GM12801 (cell line): ENCODE measurements around the gene TFR2.

ENCODE experiments used
- TF ChIP-seq, protein P1 (sequence below): IDR thresholded peaks from one replicate; pipeline ENCODE4 v1.5.1; 2011; ENCODE audit warnings: control low read depth; ENCODE audit not compliant: insufficient read length; ENCODE audit errors: extremely low read depth

TFR2 gene

GRCh38 chr7:100685631-100686145, 44.3 kb upstream of the TFR2 start:
- TF ChIP-seq, protein P1, sequence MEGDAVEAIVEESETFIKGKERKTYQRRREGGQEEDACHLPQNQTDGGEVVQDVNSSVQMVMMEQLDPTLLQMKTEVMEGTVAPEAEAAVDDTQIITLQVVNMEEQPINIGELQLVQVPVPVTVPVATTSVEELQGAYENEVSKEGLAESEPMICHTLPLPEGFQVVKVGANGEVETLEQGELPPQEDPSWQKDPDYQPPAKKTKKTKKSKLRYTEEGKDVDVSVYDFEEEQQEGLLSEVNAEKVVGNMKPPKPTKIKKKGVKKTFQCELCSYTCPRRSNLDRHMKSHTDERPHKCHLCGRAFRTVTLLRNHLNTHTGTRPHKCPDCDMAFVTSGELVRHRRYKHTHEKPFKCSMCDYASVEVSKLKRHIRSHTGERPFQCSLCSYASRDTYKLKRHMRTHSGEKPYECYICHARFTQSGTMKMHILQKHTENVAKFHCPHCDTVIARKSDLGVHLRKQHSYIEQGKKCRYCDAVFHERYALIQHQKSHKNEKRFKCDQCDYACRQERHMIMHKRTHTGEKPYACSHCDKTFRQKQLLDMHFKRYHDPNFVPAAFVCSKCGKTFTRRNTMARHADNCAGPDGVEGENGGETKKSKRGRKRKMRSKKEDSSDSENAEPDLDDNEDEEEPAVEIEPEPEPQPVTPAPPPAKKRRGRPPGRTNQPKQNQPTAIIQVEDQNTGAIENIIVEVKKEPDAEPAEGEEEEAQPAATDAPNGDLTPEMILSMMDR = no peak

GRCh38 chr7:100685049-100685605, 43.8 kb upstream of the TFR2 start:
- TF ChIP-seq, protein P1 = no peak

- TF ChIP-seq, protein P1 = no peak
These were observed 43.2 kb upstream of the TFR2 start for GRCh38 chr7:100684534-100685042.

GRCh38 chr7:100683659-100684533, 42.5 kb upstream of the TFR2 start:
- TF ChIP-seq, protein P1 = no peak

DNA sequence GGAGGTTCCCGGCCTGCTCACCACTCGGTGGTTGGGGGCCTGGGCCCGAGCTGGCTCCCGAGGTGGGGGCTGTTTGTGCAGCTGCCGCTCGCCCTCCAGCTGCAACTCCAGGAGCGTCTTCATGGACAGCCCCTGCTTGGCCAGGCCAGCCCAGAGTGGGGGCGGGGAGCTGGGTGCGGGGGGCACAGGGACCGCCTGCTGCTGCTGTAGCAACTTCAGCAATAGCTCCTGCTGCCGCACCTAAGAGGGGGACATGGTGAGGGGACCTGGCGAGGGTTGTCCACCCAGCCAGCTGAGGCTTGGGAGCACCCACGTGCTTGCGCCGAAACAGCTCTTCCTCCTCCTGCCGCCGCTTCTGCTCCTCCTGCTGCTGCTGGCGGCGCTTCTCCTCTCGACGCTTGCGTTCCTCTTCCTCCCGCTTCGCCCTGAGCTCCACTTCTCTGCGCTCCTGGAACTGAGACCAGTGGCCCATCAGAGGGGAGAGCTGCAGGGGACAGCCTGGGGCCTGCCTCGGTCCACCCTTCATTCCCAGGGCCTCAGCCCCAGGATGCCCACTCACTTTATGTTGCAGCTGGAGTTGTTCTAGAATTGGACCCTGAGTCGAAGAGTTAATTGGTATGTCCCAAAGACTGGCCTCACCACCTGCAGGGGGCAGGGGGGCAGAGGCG, 41.8 kb upstream of the TFR2 start:
- TF ChIP-seq, protein P1 = no peak

DNA sequence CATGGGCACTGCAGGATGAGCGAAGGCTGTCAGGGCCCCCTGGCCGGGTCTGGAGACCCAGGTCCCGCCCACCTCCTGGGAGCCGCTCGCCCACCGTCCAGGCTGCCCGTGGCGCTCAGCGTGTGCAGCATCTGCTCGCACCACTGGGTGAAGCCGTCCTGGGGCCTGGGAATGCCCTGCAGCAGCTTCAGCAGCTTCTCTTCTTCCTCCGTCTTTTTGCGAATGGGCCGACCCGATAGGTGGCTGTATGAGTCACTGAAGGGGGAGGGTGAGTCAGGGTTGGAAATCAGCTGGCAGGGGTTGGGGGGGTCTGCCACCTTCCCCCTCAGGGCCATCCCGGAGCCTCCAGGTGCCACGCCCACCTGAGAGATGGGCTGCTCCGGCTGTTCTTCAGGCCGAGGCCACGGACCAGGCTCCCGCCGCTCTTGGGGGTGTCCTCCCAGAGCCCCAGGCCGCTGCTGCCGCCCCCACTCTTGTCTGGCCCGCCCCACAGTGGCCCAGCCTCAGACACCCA, 40.9 kb upstream of the TFR2 start:
- TF ChIP-seq, protein P1 = no peak

DNA sequence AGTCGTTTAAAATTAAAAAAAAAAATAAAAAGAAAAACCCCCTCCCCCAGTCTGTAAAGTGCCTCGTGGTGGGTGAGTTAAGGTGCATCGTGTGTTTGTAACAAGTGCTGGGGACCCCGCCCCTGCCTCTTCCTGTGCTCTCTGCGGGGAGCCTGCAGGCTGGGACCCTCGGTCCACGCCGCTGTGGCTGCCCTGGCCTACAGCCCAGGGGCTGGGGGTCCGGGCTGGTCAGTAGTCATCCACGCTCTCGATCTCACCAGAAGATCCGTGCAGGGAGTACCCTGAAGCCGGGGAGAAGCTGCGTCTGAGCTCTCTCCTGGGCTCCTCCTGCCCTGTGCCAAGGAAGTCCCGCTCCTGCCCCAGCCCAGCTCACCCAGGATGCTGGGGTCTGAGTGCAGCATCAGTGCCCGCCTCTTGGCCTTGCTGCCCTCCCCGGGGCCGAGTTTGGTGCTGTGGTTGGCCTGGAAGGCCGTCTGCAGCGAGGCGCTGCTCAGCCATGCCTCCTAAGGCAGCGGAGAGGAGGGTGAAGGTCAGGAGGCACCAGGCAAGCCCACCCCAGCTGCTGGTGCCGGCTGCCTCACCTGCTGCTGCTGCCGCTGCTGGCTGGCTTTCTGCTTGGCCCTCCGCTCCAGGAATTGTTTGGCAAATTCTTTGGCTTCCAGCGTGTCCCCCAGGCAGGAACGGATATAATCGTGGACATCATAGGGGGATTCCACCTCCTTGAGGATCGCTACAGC, 40.3 kb upstream of the TFR2 start:
- TF ChIP-seq, protein P1 = no peak
